K562 (cell line): ENCODE measurements around the gene KCNJ9. TPM values are rescaled to one million over a fixed set of nuclear protein-coding genes. Genes with fewer than 3 reads are reported as not detected.

Experiments
- BRF1 ChIP-seq: IDR thresholded peaks from 3 replicates; pipeline ENCODE4 v1.6.1; 2011; ENCODE audit warnings: borderline replicate concordance, mild to moderate bottlenecking; ENCODE audit not compliant: insufficient read length; ENCODE audit errors: extremely low read depth
- CC2D1A ChIP-seq: fragments of 450-650 bp; IDR thresholded peaks from 2 replicates; pipeline ENCODE4 v1.6.1; 2017; ENCODE audit warnings: mild to moderate bottlenecking
- COPS2 ChIP-seq: fragments of 450-650 bp; conservative IDR thresholded peaks from 2 replicates; pipeline ENCODE4 v1.6.1; 2016; ENCODE audit warnings: mild to moderate bottlenecking, moderate library complexity
- E2F5 ChIP-seq: sonication (generic); formaldehyde crosslinking; IDR thresholded peaks from 2 replicates; pipeline ENCODE4 v1.8.0; 2022; ENCODE audit warnings: mild to moderate bottlenecking, missing genetic modification reagents
- FOXK2 ChIP-seq, 2 experiments: fragments of 450-650 bp; IDR thresholded peaks in 1 of 2; conservative IDR thresholded peaks in 1 of 2; 2 replicates each; pipeline ENCODE4 v1.6.1; 2016; ENCODE audit warnings: low read depth in 2 of 2, mild to moderate bottlenecking in 1 of 2
- HCFC1 ChIP-seq: IDR thresholded peaks from 2 replicates; pipeline ENCODE4 v1.6.1; 2012; ENCODE audit warnings: low read depth, low read length, improper control_type of control experiment
- HNRNPK ChIP-seq: fragments of 200-400 bp; formaldehyde crosslinking; IDR thresholded peaks from one replicate; pipeline ENCODE4 v1.6.1; 2018; ENCODE audit warnings: mild to moderate bottlenecking, low read depth, low read length; ENCODE audit not compliant: poor library complexity, severe bottlenecking
- ILK ChIP-seq: fragments of 450-650 bp; IDR thresholded peaks from 2 replicates; pipeline ENCODE4 v1.6.1; 2016; ENCODE audit warnings: missing genetic modification characterization, low read depth, mild to moderate bottlenecking, missing compliant biosample characterization, moderate library complexity, borderline replicate concordance
- MAFK ChIP-seq: IDR thresholded peaks from 2 replicates; pipeline ENCODE4 v1.6.1; 2011; ENCODE audit warnings: low read length, improper control_type of control experiment
- NFIC ChIP-seq: fragments of 450-650 bp; IDR thresholded peaks from 2 replicates; pipeline ENCODE4 v1.6.1; 2017; ENCODE audit warnings: mild to moderate bottlenecking, inconsistent platforms
- NR4A1 ChIP-seq, 2 experiments: fragments of 250-450 bp in 1 of 2; fragments of 450-650 bp in 1 of 2; sonication (Bioruptor Pico) in 1 of 2; IDR thresholded peaks; 2 replicates each; pipeline versions ENCODE4 v1.4.0 to v1.6.1; 2016 to 2020; ENCODE audit warnings: mild to moderate bottlenecking in 2 of 2, missing compliant biosample characterization in 1 of 2, missing genetic modification characterization in 1 of 2, moderate library complexity in 1 of 2
- POLR2B ChIP-seq: fragments of 450-650 bp; IDR thresholded peaks from 2 replicates; pipeline ENCODE4 v1.6.1; 2018; ENCODE audit warnings: low read depth; ENCODE audit not compliant: partially characterized antibody
- POLR2G ChIP-seq: fragments of 200-400 bp; formaldehyde crosslinking; IDR thresholded peaks from 2 replicates; pipeline ENCODE4 v1.6.1; 2017; ENCODE audit warnings: low read depth, mild to moderate bottlenecking, antibody characterized with exemption, low read length, moderate library complexity
- POLR2H ChIP-seq: IDR thresholded peaks from 2 replicates; pipeline ENCODE4 v1.6.1; 2016; ENCODE audit warnings: missing genetic modification characterization, low read depth, mild to moderate bottlenecking, control low read depth, missing compliant biosample characterization, moderate library complexity
- SP1 ChIP-seq: sonication (generic); formaldehyde crosslinking; IDR thresholded peaks from 2 replicates; pipeline ENCODE4 v1.8.1; 2022; ENCODE audit warnings: mild to moderate bottlenecking, missing genetic modification reagents
- SPI1 ChIP-seq: IDR thresholded peaks from 2 replicates; pipeline ENCODE4 v1.6.1; 2011; ENCODE audit warnings: low read depth, low read length, control low read depth, borderline replicate concordance
- TARDBP ChIP-seq: fragments of 450-650 bp; IDR thresholded peaks from 2 replicates; pipeline ENCODE4 v1.6.1; 2016
- TBP ChIP-seq: optimal IDR thresholded peaks from 2 replicates; pipeline ENCODE3; 2011; ENCODE audit warnings: low read depth, low read length, improper control_type of control experiment
- TOE1 ChIP-seq, 2 experiments: fragments of 450-650 bp in 1 of 2; sonication (generic) in 1 of 2; formaldehyde crosslinking in 1 of 2; IDR thresholded peaks; 2 replicates each; pipeline versions ENCODE4 v1.7.1 to v1.8.0; 2016 to 2022; ENCODE audit warnings: borderline replicate concordance in 2 of 2, mild to moderate bottlenecking in 2 of 2, antibody characterized with exemption in 1 of 2, inconsistent platforms in 1 of 2, low read depth in 1 of 2, missing genetic modification reagents in 1 of 2, moderate library complexity in 1 of 2
- ZNF280A ChIP-seq: fragments of 450-650 bp; IDR thresholded peaks from 2 replicates; pipeline ENCODE4 v1.6.1; 2018; ENCODE audit warnings: mild to moderate bottlenecking, low read depth; ENCODE audit not compliant: partially characterized antibody
- polyA plus RNA-seq, 8 experiments: library from polyadenylated mRNA; depleted of rRNA in 4 of 8; stranded (reverse) in 5 of 8; unstranded in 3 of 8; fragments of >200 nt; fragmentation: Nextera tagmentation in 2 of 8; fragmentation: Illumina TruSeq in 1 of 8; extraction: Ambion mirVana in 2 of 8; extraction: Trizol in 1 of 8; gene quantifications; 2 replicates each; pipeline versions ENCODE4 v1.2.1 to v1.2.3, GENCODE V29; 2011 to 2014; ENCODE audit warnings: inconsistent platforms in 1 of 8, missing spikeins in 1 of 8
- total RNA-seq, 7 experiments: library from RNA; depleted of rRNA in 6 of 7; stranded (reverse); fragments of >200 nt in 6 of 7; fragmentation: Illumina TruSeq in 2 of 7; extraction: Trizol in 2 of 7; gene quantifications; 2 replicates each; pipeline versions ENCODE4 v1.2.1 to v1.2.3, GENCODE V29; 2011 to 2021; ENCODE audit warnings: low replicate concordance in 1 of 7
- TF ChIP-seq, protein P1 (sequence below): sonication (generic); formaldehyde crosslinking; IDR thresholded peaks from 2 replicates; pipeline ENCODE4 v1.8.0; 2022; ENCODE audit warnings: mild to moderate bottlenecking, missing genetic modification reagents

KCNJ9 gene
- total and polyA plus RNA-seq, 9 of the 15 experiments (the other 6 are each of a cell fraction or from before 2014, with no cell fraction given): not detected

DNA sequence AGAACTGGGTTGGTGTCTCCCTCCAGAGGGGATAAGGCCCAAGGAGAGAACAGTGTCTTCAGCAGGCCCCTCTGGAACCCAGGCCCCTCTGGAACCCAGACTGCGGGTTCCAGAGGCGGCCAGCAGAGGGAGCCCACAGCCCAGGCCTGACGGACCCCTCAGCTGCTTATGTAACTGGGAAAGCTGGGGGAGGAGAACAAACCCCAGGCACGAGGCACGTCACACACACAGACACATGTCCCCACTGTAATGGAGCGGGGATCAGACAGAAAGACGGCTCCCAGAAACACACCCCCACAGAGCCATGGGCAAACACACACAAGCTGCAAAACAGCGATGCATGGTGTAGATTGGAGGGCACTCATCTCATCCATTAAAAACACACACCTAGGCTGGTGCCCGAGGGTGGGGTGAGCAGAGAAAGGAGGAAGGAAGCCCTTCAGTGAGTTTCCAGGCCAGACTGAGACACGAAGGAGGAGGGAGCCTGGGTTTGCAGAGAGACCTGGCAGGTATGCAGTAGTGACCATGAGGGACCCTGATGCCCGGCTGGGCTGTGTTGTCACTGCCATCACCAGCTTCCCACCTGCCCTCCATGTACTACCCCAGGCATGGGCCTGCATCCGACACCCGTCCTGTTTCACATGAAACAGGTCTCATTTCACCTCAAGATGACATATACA lies 19.8 kb downstream of the KCNJ9 start (continued):
- TF ChIP-seq FOXK2 (conservative IDR thresholded peaks at IDR 0.05 in 1 of 2, IDR thresholded peaks at IDR 0.05 in 1 of 2; ENCODE audit: low read depth in 2 of 2) (peak; percentile 39 to 81; a peak in 3 of 4 replicates), POLR2H (tag) (no peak), NR4A1 (CRISPR knock-in tag; IDR thresholded peaks at IDR 0.05) (no peak), NR4A1 (tag; IDR thresholded peaks at IDR 0.05) (no peak), CC2D1A (peak; percentile 65; the same call in 1 of the 2 replicates), TARDBP (no peak), SPI1 (no peak), COPS2 (no peak), HNRNPK (no peak), POLR2G (no peak), E2F5 (CRISPR knock-in tag) (peak; percentile 72; the same call in 1 of the 2 replicates), TBP (peak; percentile 36), POLR2B (no peak), TOE1 (IDR thresholded peaks at IDR 0.05; ENCODE audit: borderline replicate concordance) (0 out of 2 replicates have a peak, but pooled peaks have one; percentile 35), TOE1 (CRISPR knock-in tag; IDR thresholded peaks at IDR 0.05; ENCODE audit: borderline replicate concordance, low read depth) (no peak), ILK (tag) (no peak), BRF1 (no peak), HCFC1 (peak; percentile 35; the same call in 1 of the 2 replicates), ZNF280A (no peak), MAFK (no peak), SP1 (CRISPR knock-in tag) (peak; percentile 50; the same call in 1 of the 2 replicates), NFIC (no peak)
- TF ChIP-seq, protein P1, sequence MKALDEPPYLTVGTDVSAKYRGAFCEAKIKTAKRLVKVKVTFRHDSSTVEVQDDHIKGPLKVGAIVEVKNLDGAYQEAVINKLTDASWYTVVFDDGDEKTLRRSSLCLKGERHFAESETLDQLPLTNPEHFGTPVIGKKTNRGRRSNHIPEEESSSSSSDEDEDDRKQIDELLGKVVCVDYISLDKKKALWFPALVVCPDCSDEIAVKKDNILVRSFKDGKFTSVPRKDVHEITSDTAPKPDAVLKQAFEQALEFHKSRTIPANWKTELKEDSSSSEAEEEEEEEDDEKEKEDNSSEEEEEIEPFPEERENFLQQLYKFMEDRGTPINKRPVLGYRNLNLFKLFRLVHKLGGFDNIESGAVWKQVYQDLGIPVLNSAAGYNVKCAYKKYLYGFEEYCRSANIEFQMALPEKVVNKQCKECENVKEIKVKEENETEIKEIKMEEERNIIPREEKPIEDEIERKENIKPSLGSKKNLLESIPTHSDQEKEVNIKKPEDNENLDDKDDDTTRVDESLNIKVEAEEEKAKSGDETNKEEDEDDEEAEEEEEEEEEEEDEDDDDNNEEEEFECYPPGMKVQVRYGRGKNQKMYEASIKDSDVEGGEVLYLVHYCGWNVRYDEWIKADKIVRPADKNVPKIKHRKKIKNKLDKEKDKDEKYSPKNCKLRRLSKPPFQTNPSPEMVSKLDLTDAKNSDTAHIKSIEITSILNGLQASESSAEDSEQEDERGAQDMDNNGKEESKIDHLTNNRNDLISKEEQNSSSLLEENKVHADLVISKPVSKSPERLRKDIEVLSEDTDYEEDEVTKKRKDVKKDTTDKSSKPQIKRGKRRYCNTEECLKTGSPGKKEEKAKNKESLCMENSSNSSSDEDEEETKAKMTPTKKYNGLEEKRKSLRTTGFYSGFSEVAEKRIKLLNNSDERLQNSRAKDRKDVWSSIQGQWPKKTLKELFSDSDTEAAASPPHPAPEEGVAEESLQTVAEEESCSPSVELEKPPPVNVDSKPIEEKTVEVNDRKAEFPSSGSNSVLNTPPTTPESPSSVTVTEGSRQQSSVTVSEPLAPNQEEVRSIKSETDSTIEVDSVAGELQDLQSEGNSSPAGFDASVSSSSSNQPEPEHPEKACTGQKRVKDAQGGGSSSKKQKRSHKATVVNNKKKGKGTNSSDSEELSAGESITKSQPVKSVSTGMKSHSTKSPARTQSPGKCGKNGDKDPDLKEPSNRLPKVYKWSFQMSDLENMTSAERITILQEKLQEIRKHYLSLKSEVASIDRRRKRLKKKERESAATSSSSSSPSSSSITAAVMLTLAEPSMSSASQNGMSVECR (CRISPR knock-in tag): peak; percentile 39; the same call in 1 of the 2 replicates
